GM12878 (cell line): ENCODE data around the gene ZNF423.

ENCODE experiments used
- CTCF ChIP-seq, 3 experiments: IDR thresholded peaks in 2 of 3; conservative IDR thresholded peaks in 1 of 3; 2 replicates each; pipeline ENCODE4 v1.5.1; 2011; ENCODE audit warnings: low read depth in 3 of 3, low read length in 3 of 3, mild to moderate bottlenecking in 3 of 3, control low read depth in 2 of 3, moderate library complexity in 2 of 3, inconsistent platforms in 1 of 3, mixed read lengths in 1 of 3; ENCODE audit not compliant: control insufficient read depth in 2 of 3, insufficient read depth in 1 of 3; ENCODE audit errors: extremely low read depth in 1 of 3
- FOXM1 ChIP-seq: IDR thresholded peaks from 2 replicates; pipeline ENCODE4 v1.6.1; 2012; ENCODE audit warnings: low read depth, mild to moderate bottlenecking, inconsistent platforms, low read length, moderate library complexity
- KAT2A ChIP-seq: conservative IDR thresholded peaks from 2 replicates; pipeline ENCODE4 v1.6.1; 2011; ENCODE audit warnings: low read depth, low read length; ENCODE audit not compliant: control insufficient read depth
- MTA3 ChIP-seq: IDR thresholded peaks from 2 replicates; pipeline ENCODE4 v1.6.1; 2012; ENCODE audit warnings: low read length, inconsistent platforms, borderline replicate concordance
- MYC ChIP-seq: IDR thresholded peaks from 2 replicates; pipeline ENCODE4 v1.6.1; 2011; ENCODE audit warnings: mild to moderate bottlenecking, low read length, moderate library complexity, inconsistent platforms; ENCODE audit not compliant: insufficient read depth, insufficient replicate concordance, insufficient read length, severe bottlenecking
- POLR2A ChIP-seq: IDR thresholded peaks from 2 replicates; pipeline ENCODE4 v1.6.1; 2011; ENCODE audit warnings: low read depth, mild to moderate bottlenecking, low read length
- POLR2AphosphoS5 ChIP-seq: IDR thresholded peaks from 2 replicates; pipeline ENCODE4 v1.6.1; 2011; ENCODE audit warnings: mild to moderate bottlenecking, low read length, inconsistent platforms
- RFX5 ChIP-seq: IDR thresholded peaks from 2 replicates; pipeline ENCODE4 v1.6.1; 2011; ENCODE audit warnings: low read depth, low read length, improper control_type of control experiment
- ZZZ3 ChIP-seq: IDR thresholded peaks from 2 replicates; pipeline ENCODE4 v1.6.1; 2011; ENCODE audit warnings: low read depth; ENCODE audit not compliant: control insufficient read depth, insufficient read length

GRCh38 chr16:49593424-49594040, 262.4 kb downstream of the ZNF423 start:
- TF ChIP-seq MTA3 (no peak), CTCF (IDR thresholded peaks at IDR 0.05 in 2 of 3, conservative IDR thresholded peaks at IDR 0.05 in 1 of 3; ENCODE audit: control insufficient read depth in 2 of 3, extremely low read depth in 1 of 3, insufficient read depth in 1 of 3, low read depth in 3 of 3, low read length in 3 of 3) (peak in 1 of 3 experiments; percentile 8; a peak in 1 of 6 replicates), POLR2AphosphoS5 (no peak), MYC (no peak), POLR2A (no peak), FOXM1 (no peak), KAT2A (no peak), RFX5 (no peak), ZZZ3 (no peak)
